Measurements from ENCODE around the gene DNAAF6. TPM values are rescaled to one million over a fixed set of nuclear protein-coding genes. Genes with fewer than 3 reads are reported as not detected.

The DNAAF6 gene
- total and polyA plus RNA-seq, 2 donors (not counting 3 experiments of a cell fraction or from before 2014, with no cell fraction given) = not detected

- FAIRE-seq (no peak), DNase-seq (ENCODE audit: low read depth, low spot score) (no peak)
- Histone ChIP-seq H3K4me2 (ENCODE audit: insufficient read depth, low read length) (no peak overlapping the region), H3K4me1 (ENCODE audit: control insufficient read depth, extremely low read depth, insufficient read depth, low read length) (no peaks in the 10 kb centered on the region), H3K9me1 (replicated peaks; ENCODE audit: control insufficient read depth, extremely low read depth, insufficient read depth, low read length) (no peaks in the 10 kb centered on the region), H3K4me3 (replicated peaks in 1 of 3; ENCODE audit: insufficient read depth in 1 of 3, low read depth in 1 of 3, low read length in 3 of 3) (no peak overlapping the region), H3K27ac (ENCODE audit: insufficient read depth, low read depth, low read length) (no peak overlapping the region), H3K9ac (replicated peaks; ENCODE audit: extremely low read depth, insufficient read depth, low read length) (no peak overlapping the region), H2AFZ (ENCODE audit: low read depth, low read length) (no peak overlapping the region), H3K36me3 (ENCODE audit: control insufficient read depth in 2 of 2, extremely low read depth in 1 of 2, insufficient read depth in 2 of 2, low read length in 2 of 2) (no peaks in the 10 kb centered on the region), H3K79me2 (ENCODE audit: control insufficient read depth, insufficient read depth, low read length) (no peaks in the 10 kb centered on the region), H3K9me3 (replicated peaks; ENCODE audit: control insufficient read depth, insufficient read depth, low read length) (no peaks in the 10 kb centered on the region), H4K20me1 (replicated peaks; ENCODE audit: control insufficient read depth, extremely low read depth, insufficient read depth, low read length) (no peaks in the 10 kb centered on the region), H3K27me3 (ENCODE audit: control insufficient read depth in 2 of 2, insufficient read depth in 2 of 2, low read length in 2 of 2) (no peaks in the 10 kb centered on the region)
- intact Hi-C loops (cut with micrococcal nuclease) (no loop called here), dilution Hi-C loops (cut with MboI; ENCODE audit: extremely low pct_ligation_motif_present, low sequenced_read_pairs) (no loop called here)
- no TSS peak for BruUV-seq (replicated peaks)
- TF ChIP-seq POLR2A (IDR thresholded peaks at IDR 0.05; ENCODE audit: low read depth, low read length) (no peak), FOS (IDR thresholded peaks at IDR 0.05; ENCODE audit: borderline replicate concordance, insufficient read depth, low read length) (no peak), EZH2 (IDR thresholded peaks at IDR 0.05; ENCODE audit: borderline replicate concordance, low read depth, low read length, severe bottlenecking) (no peak)
- TF ChIP-seq, protein P1, sequence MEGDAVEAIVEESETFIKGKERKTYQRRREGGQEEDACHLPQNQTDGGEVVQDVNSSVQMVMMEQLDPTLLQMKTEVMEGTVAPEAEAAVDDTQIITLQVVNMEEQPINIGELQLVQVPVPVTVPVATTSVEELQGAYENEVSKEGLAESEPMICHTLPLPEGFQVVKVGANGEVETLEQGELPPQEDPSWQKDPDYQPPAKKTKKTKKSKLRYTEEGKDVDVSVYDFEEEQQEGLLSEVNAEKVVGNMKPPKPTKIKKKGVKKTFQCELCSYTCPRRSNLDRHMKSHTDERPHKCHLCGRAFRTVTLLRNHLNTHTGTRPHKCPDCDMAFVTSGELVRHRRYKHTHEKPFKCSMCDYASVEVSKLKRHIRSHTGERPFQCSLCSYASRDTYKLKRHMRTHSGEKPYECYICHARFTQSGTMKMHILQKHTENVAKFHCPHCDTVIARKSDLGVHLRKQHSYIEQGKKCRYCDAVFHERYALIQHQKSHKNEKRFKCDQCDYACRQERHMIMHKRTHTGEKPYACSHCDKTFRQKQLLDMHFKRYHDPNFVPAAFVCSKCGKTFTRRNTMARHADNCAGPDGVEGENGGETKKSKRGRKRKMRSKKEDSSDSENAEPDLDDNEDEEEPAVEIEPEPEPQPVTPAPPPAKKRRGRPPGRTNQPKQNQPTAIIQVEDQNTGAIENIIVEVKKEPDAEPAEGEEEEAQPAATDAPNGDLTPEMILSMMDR (IDR thresholded peaks at IDR 0.05; ENCODE audit: extremely low read depth in 1 of 2, insufficient read depth in 1 of 2, low read depth in 1 of 2, low read length in 2 of 2) = no peak
- TF ChIP-seq, protein P2, sequence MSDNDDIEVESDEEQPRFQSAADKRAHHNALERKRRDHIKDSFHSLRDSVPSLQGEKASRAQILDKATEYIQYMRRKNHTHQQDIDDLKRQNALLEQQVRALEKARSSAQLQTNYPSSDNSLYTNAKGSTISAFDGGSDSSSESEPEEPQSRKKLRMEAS (IDR thresholded peaks at IDR 0.05; ENCODE audit: insufficient read depth, insufficient read length) = no peak
- POLR2A ChIA-PET = no interaction called here
- CTCF ChIA-PET = no interaction called here
These were observed 83.6 kb downstream of the DNAAF6 start for GRCh38 chrX:107290019-107290418.

GRCh38 chrX:107293056-107293455, 86.6 kb downstream of the DNAAF6 start:
- H3K4me2 ChIP-seq (ENCODE audit: insufficient read depth, low read length) = no peak overlapping the region
- ChIA-PET CTCF (no interaction called here), POLR2A (no interaction called here)
- H3K9me1 ChIP-seq (replicated peaks; ENCODE audit: control insufficient read depth, extremely low read depth, insufficient read depth, low read length) = no peaks in the 10 kb centered on the region
- intact Hi-C loops (cut with micrococcal nuclease) = no loop called here
- no peak for FAIRE-seq
- no peaks in the 10 kb centered on the region for H3K79me2 ChIP-seq (ENCODE audit: control insufficient read depth, insufficient read depth, low read length)
- H4K20me1 ChIP-seq (replicated peaks; ENCODE audit: control insufficient read depth, extremely low read depth, insufficient read depth, low read length) = no peaks in the 10 kb centered on the region
- no peak overlapping the region for H3K27ac ChIP-seq (ENCODE audit: insufficient read depth, low read depth, low read length)
- H3K4me3 ChIP-seq (replicated peaks in 1 of 3; ENCODE audit: insufficient read depth in 1 of 3, low read depth in 1 of 3, low read length in 3 of 3) = no peak overlapping the region
- no TSS peak for BruUV-seq (replicated peaks)
- H3K36me3 ChIP-seq (ENCODE audit: control insufficient read depth in 2 of 2, extremely low read depth in 1 of 2, insufficient read depth in 2 of 2, low read length in 2 of 2) = no peaks in the 10 kb centered on the region
- H3K9ac ChIP-seq (replicated peaks; ENCODE audit: extremely low read depth, insufficient read depth, low read length) = no peak overlapping the region
- no peak for TF ChIP-seq FOS (IDR thresholded peaks at IDR 0.05; ENCODE audit: borderline replicate concordance, insufficient read depth, low read length)
- TF ChIP-seq MYC (IDR thresholded peaks at IDR 0.05; ENCODE audit: low read depth, low read length) = no peak
- TF ChIP-seq, protein P1 (IDR thresholded peaks at IDR 0.05; ENCODE audit: extremely low read depth in 1 of 2, insufficient read depth in 1 of 2, low read depth in 1 of 2, low read length in 2 of 2) = no peak
- TF ChIP-seq, protein P2 (IDR thresholded peaks at IDR 0.05; ENCODE audit: insufficient read depth, insufficient read length) = no peak
- TF ChIP-seq JUN (IDR thresholded peaks at IDR 0.05; ENCODE audit: borderline replicate concordance, insufficient read depth, insufficient read length, low read depth) = no peak
- no peak for TF ChIP-seq POLR2AphosphoS5 (IDR thresholded peaks at IDR 0.05; ENCODE audit: insufficient read depth, low read depth, low read length)
- TF ChIP-seq EZH2 (IDR thresholded peaks at IDR 0.05; ENCODE audit: borderline replicate concordance, low read depth, low read length, severe bottlenecking) = no peak
- no peak for TF ChIP-seq GATA2 (IDR thresholded peaks at IDR 0.05; ENCODE audit: insufficient read depth, insufficient read length, low read depth, low read length)
- no peak for TF ChIP-seq POLR2A (IDR thresholded peaks at IDR 0.05; ENCODE audit: low read depth, low read length)
- no peaks in the 10 kb centered on the region for H3K9me3 ChIP-seq (replicated peaks; ENCODE audit: control insufficient read depth, insufficient read depth, low read length)
- no peaks in the 10 kb centered on the region for H3K4me1 ChIP-seq (ENCODE audit: control insufficient read depth, extremely low read depth, insufficient read depth, low read length)
- dilution Hi-C loops (cut with MboI; ENCODE audit: extremely low pct_ligation_motif_present, low sequenced_read_pairs) = no loop called here
- H3K27me3 ChIP-seq (ENCODE audit: control insufficient read depth in 2 of 2, insufficient read depth in 2 of 2, low read length in 2 of 2) = no peaks in the 10 kb centered on the region
- no peak for DNase-seq (ENCODE audit: low read depth, low spot score)
- H2AFZ ChIP-seq (ENCODE audit: low read depth, low read length) = no peak overlapping the region

Data from endothelial cell of umbilical vein (primary cell).